ENCODE measurements around the gene KLHL3.

DNA sequence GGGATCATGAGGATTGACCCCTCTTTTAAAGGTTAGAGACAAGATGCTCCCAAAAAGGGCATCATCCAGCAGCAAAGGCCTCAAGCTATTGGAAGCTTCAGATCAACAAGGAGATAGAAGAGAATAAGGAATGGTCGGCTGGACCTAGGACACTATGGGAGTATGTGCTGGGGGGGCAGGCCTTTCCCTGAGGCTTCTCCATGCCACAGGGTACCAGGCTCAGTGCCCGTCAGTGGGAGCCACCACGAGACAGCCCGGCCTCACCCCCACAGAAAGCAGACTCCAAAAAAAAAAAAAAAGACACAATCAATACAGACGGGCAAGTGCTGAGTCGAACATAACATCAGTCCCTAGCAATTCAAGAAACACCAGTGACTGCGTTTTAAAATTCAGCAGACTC, 117.4 kb downstream of the KLHL3 start:
- TF ChIP-seq, protein P1, sequence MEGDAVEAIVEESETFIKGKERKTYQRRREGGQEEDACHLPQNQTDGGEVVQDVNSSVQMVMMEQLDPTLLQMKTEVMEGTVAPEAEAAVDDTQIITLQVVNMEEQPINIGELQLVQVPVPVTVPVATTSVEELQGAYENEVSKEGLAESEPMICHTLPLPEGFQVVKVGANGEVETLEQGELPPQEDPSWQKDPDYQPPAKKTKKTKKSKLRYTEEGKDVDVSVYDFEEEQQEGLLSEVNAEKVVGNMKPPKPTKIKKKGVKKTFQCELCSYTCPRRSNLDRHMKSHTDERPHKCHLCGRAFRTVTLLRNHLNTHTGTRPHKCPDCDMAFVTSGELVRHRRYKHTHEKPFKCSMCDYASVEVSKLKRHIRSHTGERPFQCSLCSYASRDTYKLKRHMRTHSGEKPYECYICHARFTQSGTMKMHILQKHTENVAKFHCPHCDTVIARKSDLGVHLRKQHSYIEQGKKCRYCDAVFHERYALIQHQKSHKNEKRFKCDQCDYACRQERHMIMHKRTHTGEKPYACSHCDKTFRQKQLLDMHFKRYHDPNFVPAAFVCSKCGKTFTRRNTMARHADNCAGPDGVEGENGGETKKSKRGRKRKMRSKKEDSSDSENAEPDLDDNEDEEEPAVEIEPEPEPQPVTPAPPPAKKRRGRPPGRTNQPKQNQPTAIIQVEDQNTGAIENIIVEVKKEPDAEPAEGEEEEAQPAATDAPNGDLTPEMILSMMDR (IDR thresholded peaks at IDR 0.05; ENCODE audit: low read length) = no peak
- no peak for TF ChIP-seq EZH2 (IDR thresholded peaks at IDR 0.05; ENCODE audit: borderline replicate concordance, low read length)

Data from OCI-LY1 (cell line).